AG09309 (cell line): Measurements from ENCODE around the gene GRIN3A.

Experiments used
- DNase-seq: peaks from one replicate; pipeline ENCODE4 v3.0.0-alpha.2; 2010; ENCODE audit warnings: low read depth
- H3K4me3 ChIP-seq: 2 replicates; pipeline ENCODE4 v1.5.1; 2011; ENCODE audit warnings: mild to moderate bottlenecking, low read depth, low read length, moderate library complexity; ENCODE audit not compliant: control insufficient read depth
- CTCF ChIP-seq: IDR thresholded peaks from 2 replicates; pipeline ENCODE4 v1.5.1; 2011; ENCODE audit warnings: mild to moderate bottlenecking, low read depth, low read length, inconsistent platforms; ENCODE audit not compliant: insufficient read depth, control insufficient read depth; ENCODE audit errors: missing control alignments

The GRIN3A gene

GRCh38 chr9:101536351-101536750, 202.1 kb downstream of the GRIN3A start:
- no peak for TF ChIP-seq CTCF
- H3K4me3 ChIP-seq, result no peak overlapping the region
- DNase-seq, result no peak

- H3K4me3 ChIP-seq, result peak within 1 kb of the TSS; percentile 72
- TF ChIP-seq CTCF, result no peak
- peak; percentile 90 for DNase-seq
Measured at GRCh38 chr9:101533334-101534204, 204.9 kb downstream of the GRIN3A start, which contains the start of gene RNF20. TSS of gene RNF20 (plus strand) at chr9:101533853. CDS start at chr9:101535424, 1,571 bp downstream.

GRCh38 chr9:101530076-101530711, 208.3 kb downstream of the GRIN3A start:
- TF ChIP-seq CTCF, result peak; percentile 81
- DNase-seq, result peak; percentile 46
- no peak overlapping the region for H3K4me3 ChIP-seq

- no peak for TF ChIP-seq CTCF
- no peak overlapping the region for H3K4me3 ChIP-seq
- DNase-seq, result no peak
Measured at GRCh38 chr9:101528015-101528414, 210.4 kb downstream of the GRIN3A start.

- H3K4me3 ChIP-seq, result no peak overlapping the region
- no peak for TF ChIP-seq CTCF
- DNase-seq, result no peak
Measured at GRCh38 chr9:101527066-101527465, 211.4 kb downstream of the GRIN3A start.

- DNase-seq, result no peak
- no peak overlapping the region for H3K4me3 ChIP-seq
- no peak for TF ChIP-seq CTCF
Measured at GRCh38 chr9:101524371-101524770, 214.1 kb downstream of the GRIN3A start.
